ENCODE data around the gene TGFB2.

- TF ChIP-seq CTCF (IDR thresholded peaks at IDR 0.05; ENCODE audit: borderline replicate concordance, extremely low read depth, low read length, poor library complexity, severe bottlenecking): no peak
- TF ChIP-seq EZH2 (IDR thresholded peaks at IDR 0.05; ENCODE audit: borderline replicate concordance, low read depth, low read length, severe bottlenecking): no peak
Observed at GRCh38 chr1:218478336-218478735, 133.2 kb downstream of the TGFB2 start.

Measured in DND-41 (cell line).